ENCODE results near the gene NECAP2. TPM values are rescaled to one million over a fixed set of nuclear protein-coding genes. Genes with fewer than 3 reads are reported as not detected.

Gene NECAP2
- polyA plus RNA-seq, 1 of the 3 experiments (the other 2 are of a cell fraction): 100.0 TPM

GRCh38 chr1:16458831-16459230 is 18.3 kb downstream of the NECAP2 start:
- Histone ChIP-seq H3K36me3 (replicated peaks in 1 of 2; ENCODE audit: control insufficient read depth in 1 of 2, insufficient read depth in 2 of 2, low read length in 1 of 2) (peaks cover 46 to 53% of the 10 kb centered on the region in 2 experiments), H3F3A (replicated peaks; ENCODE audit: insufficient read depth) (peaks cover 5% of the 10 kb centered on the region), H3K9me2 (no peaks in the 10 kb centered on the region), H3K4me3 (ENCODE audit: low read depth in 2 of 2, low read length in 1 of 2) (no peak overlapping the region), H4K20me1 (ENCODE audit: insufficient read depth) (no peaks in the 10 kb centered on the region), H3K79me2 (ENCODE audit: insufficient read depth) (no peaks in the 10 kb centered on the region), H3K4me2 (no peak overlapping the region), H3K9me3 (no peaks in the 10 kb centered on the region), H3K4me1 (ENCODE audit: control insufficient read depth in 1 of 2, insufficient read depth in 2 of 2, low read depth in 1 of 2, low read length in 1 of 2) (no peaks in the 10 kb centered on the region), H2AFZ (ENCODE audit: low read depth) (no peak overlapping the region), H3K9ac (no peak overlapping the region), H3K27me3 (ENCODE audit: insufficient read depth) (no peaks in the 10 kb centered on the region), H3K27ac (ENCODE audit: low read depth in 2 of 2, low read length in 1 of 2) (no peak overlapping the region; a peak in 1 of 4 replicates)
- 97% methylated on average over 5 of the region's 6 CpGs for WGBS (ENCODE audit: low lambda C conversion rate)
- CTCF ChIA-PET: interaction anchor here (1.9 kb wide), 1 partner anchor 19 kb away, joined by 10 read pairs; the partner anchor contains the start of gene NECAP2
- TF ChIP-seq GATA2 (CRISPR knock-in tag; IDR thresholded peaks at IDR 0.05): no peak
- TF ChIP-seq RXRA (IDR thresholded peaks at IDR 0.05; ENCODE audit: borderline replicate concordance, low read depth): no peak
- TF ChIP-seq SMC3 (IDR thresholded peaks at IDR 0.05; ENCODE audit: low read depth, low read length): no peak
- TF ChIP-seq CTCF (IDR thresholded peaks at IDR 0.05): no peak
- TF ChIP-seq USF1 (IDR thresholded peaks at IDR 0.05; ENCODE audit: borderline replicate concordance, low read depth): no peak
- TF ChIP-seq REST (IDR thresholded peaks at IDR 0.05; ENCODE audit: low read depth, low read length): no peak
- TF ChIP-seq CHD2 (IDR thresholded peaks at IDR 0.05; ENCODE audit: low read length, partially characterized antibody): no peak
- TF ChIP-seq IRF3 (IDR thresholded peaks at IDR 0.05; ENCODE audit: low read depth, low read length): no peak
- TF ChIP-seq FOSL2 (IDR thresholded peaks at IDR 0.05; ENCODE audit: borderline replicate concordance, low read depth): no peak
- TF ChIP-seq NFIC (IDR thresholded peaks at IDR 0.05; ENCODE audit: borderline replicate concordance): no peak
- TF ChIP-seq YY1 (IDR thresholded peaks at IDR 0.05; ENCODE audit: low read depth): no peak
- TF ChIP-seq EP300 (IDR thresholded peaks at IDR 0.05; ENCODE audit: borderline replicate concordance in 1 of 2, low read depth in 1 of 2, low read length in 1 of 2): no peak
- TF ChIP-seq GABPA (IDR thresholded peaks at IDR 0.05; ENCODE audit: low read depth): no peak
- DNase-seq: no peak
- POLR2A ChIA-PET: no interaction called here

Data from SK-N-SH (cell line).